MM.1S (cell line): ENCODE measurements around the gene CDH5.

Experiments
- DNase-seq: peaks from one replicate; pipeline ENCODE4 v3.0.0-alpha.2; 2015
- H2AFZ ChIP-seq: fragments of 300-600 bp; sonication (generic); 2 replicates; pipeline ENCODE4 v1.6.0; 2016; ENCODE audit warnings: antibody characterized with exemption, low read length
- H3F3A ChIP-seq: fragments of 300-600 bp; sonication (generic); 2 replicates; pipeline ENCODE4 v1.6.1; 2016; ENCODE audit warnings: mild to moderate bottlenecking, antibody characterized with exemption, low read length, moderate library complexity, mixed read lengths; ENCODE audit not compliant: insufficient read depth
- H3K27ac ChIP-seq: fragments of 300-600 bp; sonication (generic); 2 replicates; pipeline ENCODE4 v1.5.1; 2016; ENCODE audit warnings: mild to moderate bottlenecking, low read length
- H3K27me3 ChIP-seq: fragments of 300-600 bp; sonication (generic); replicated peaks from 2 replicates; pipeline ENCODE4 v1.6.0; 2016; ENCODE audit warnings: low read length; ENCODE audit not compliant: insufficient read depth
- H3K36me3 ChIP-seq: fragments of 300-600 bp; sonication (generic); replicated peaks from 2 replicates; pipeline ENCODE4 v1.6.1; 2016; ENCODE audit warnings: mild to moderate bottlenecking, low read length, mixed read lengths; ENCODE audit not compliant: insufficient read depth
- H3K4me1 ChIP-seq: fragments of 300-600 bp; sonication (generic); 2 replicates; pipeline ENCODE4 v1.6.1; 2016; ENCODE audit warnings: low read length, mixed read lengths
- H3K4me2 ChIP-seq: fragments of 300-600 bp; sonication (generic); 2 replicates; pipeline ENCODE4 v1.6.0; 2016; ENCODE audit warnings: low read depth, low read length
- H3K4me3 ChIP-seq: fragments of 300-600 bp; sonication (generic); 2 replicates; pipeline ENCODE4 v1.5.1; 2016; ENCODE audit warnings: low read length, mixed read lengths
- H3K79me2 ChIP-seq: fragments of 300-600 bp; sonication (generic); 2 replicates; pipeline ENCODE4 v1.6.1; 2016; ENCODE audit warnings: mixed run types, low read length, mixed read lengths
- H3K9ac ChIP-seq: fragments of 300-600 bp; sonication (generic); 2 replicates; pipeline ENCODE4 v1.6.1; 2016; ENCODE audit warnings: low read length, mixed read lengths
- H3K9me2 ChIP-seq: fragments of 300-600 bp; sonication (generic); replicated peaks from 2 replicates; pipeline ENCODE4 v1.6.1; 2016; ENCODE audit warnings: mild to moderate bottlenecking, low read length, mixed read lengths; ENCODE audit not compliant: insufficient read depth
- H3K9me3 ChIP-seq: fragments of 300-600 bp; sonication (generic); replicated peaks from 2 replicates; pipeline ENCODE4 v1.6.1; 2016; ENCODE audit warnings: mild to moderate bottlenecking, low read length, mixed read lengths; ENCODE audit not compliant: insufficient read depth
- H4K20me1 ChIP-seq: fragments of 300-600 bp; sonication (generic); 2 replicates; pipeline ENCODE4 v1.6.1; 2016; ENCODE audit warnings: mild to moderate bottlenecking, low read length, moderate library complexity, mixed read lengths; ENCODE audit not compliant: insufficient read depth
- CTCF ChIP-seq: fragments of 300-600 bp; sonication (generic); IDR thresholded peaks from 2 replicates; pipeline ENCODE4 v1.5.1; 2016; ENCODE audit warnings: antibody characterized with exemption, low read length, mixed read lengths
- EZH2 ChIP-seq: fragments of 300-600 bp; sonication (generic); optimal IDR thresholded peaks from 2 replicates; pipeline ENCODE3; 2017; ENCODE audit warnings: low read depth, mild to moderate bottlenecking, antibody characterized with exemption, low read length, mixed read lengths
- EZH2phosphoT487 ChIP-seq: fragments of 300-600 bp; sonication (generic); IDR thresholded peaks from 2 replicates; pipeline ENCODE4 v1.6.1; 2018; ENCODE audit warnings: antibody characterized with exemption, low read length

The CDH5 gene

GRCh38 chr16:66412182-66412581, 45.7 kb downstream of the CDH5 start:
- H3K36me3 ChIP-seq = no peaks in the 10 kb centered on the region
- H3K4me3 ChIP-seq = no peak overlapping the region
- H3K9me2 ChIP-seq = no peaks in the 10 kb centered on the region
- no peaks in the 10 kb centered on the region for H3K27me3 ChIP-seq
- no peak overlapping the region for H2AFZ ChIP-seq
- H3K9me3 ChIP-seq = no peaks in the 10 kb centered on the region
- H3K4me2 ChIP-seq = no peak overlapping the region
- peaks cover 17% of the 10 kb centered on the region for H3F3A ChIP-seq
- H4K20me1 ChIP-seq = no peaks in the 10 kb centered on the region
- H3K79me2 ChIP-seq = no peaks in the 10 kb centered on the region
- H3K9ac ChIP-seq = no peak overlapping the region
- DNase-seq = no peak
- peaks cover 26% of the 10 kb centered on the region for H3K4me1 ChIP-seq
- no peak for TF ChIP-seq CTCF
- TF ChIP-seq EZH2phosphoT487 = no peak
- no peak for TF ChIP-seq EZH2
- no peak overlapping the region for H3K27ac ChIP-seq

DNA sequence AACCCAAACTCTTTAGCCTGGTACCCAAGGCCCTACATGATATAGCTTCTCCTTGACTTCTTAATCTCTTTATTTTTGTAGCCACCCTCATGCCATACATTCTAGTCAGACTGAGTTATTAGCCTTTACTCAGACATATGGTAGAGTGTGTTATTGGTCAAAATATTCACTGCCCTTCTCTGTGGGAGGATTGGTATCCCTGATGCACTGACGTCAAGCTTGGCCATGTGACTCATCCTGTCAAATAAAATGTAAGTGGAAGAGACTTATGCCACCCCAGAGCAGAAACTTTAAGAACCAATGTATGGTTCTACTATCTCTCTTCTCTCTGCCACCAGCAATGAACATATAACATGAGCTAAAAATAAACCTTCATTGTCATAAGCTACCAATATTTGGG, 48.4 kb downstream of the CDH5 start:
- no peaks in the 10 kb centered on the region for H3K9me2 ChIP-seq
- TF ChIP-seq CTCF = no peak
- TF ChIP-seq EZH2phosphoT487 = no peak
- TF ChIP-seq EZH2 = no peak
- no peaks in the 10 kb centered on the region for H4K20me1 ChIP-seq
- no peaks in the 10 kb centered on the region for H3K79me2 ChIP-seq
- no peak overlapping the region for H3K4me2 ChIP-seq
- no peak for DNase-seq
- H3K9me3 ChIP-seq = no peaks in the 10 kb centered on the region
- H3K4me1 ChIP-seq = peaks cover 30% of the 10 kb centered on the region
- H2AFZ ChIP-seq = no peak overlapping the region
- H3K4me3 ChIP-seq = no peak overlapping the region
- no peaks in the 10 kb centered on the region for H3K27me3 ChIP-seq
- H3F3A ChIP-seq = peaks cover 5% of the 10 kb centered on the region
- no peak overlapping the region for H3K27ac ChIP-seq
- H3K36me3 ChIP-seq = no peaks in the 10 kb centered on the region
- H3K9ac ChIP-seq = no peak overlapping the region

DNA sequence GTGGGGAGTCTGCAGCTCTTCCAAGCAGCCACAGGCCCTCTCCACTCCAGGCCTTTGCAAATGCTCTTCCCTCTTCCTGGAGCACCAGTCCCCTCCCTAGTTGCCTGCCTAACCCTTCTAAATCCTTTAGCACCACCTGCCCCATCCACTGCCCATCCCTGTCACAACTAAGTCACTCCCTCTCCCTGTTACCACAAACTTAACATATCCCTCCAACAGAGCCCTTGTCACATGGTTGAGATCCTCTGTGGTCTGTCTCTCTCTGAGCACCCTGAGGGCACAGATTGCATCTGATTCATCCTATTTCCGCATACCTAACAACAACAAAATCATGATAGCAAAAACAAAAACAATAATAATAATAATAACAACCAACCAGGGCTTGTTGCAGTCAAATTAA, 49.6 kb downstream of the CDH5 start:
- Histone ChIP-seq H3K36me3 (no peaks in the 10 kb centered on the region), H3K27me3 (no peaks in the 10 kb centered on the region), H3K4me1 (peaks cover 30% of the 10 kb centered on the region), H3F3A (peaks cover 5% of the 10 kb centered on the region), H2AFZ (no peak overlapping the region), H3K4me2 (no peak overlapping the region), H3K4me3 (no peak overlapping the region), H3K9me2 (no peaks in the 10 kb centered on the region), H4K20me1 (no peaks in the 10 kb centered on the region), H3K9ac (no peak overlapping the region), H3K79me2 (no peaks in the 10 kb centered on the region), H3K9me3 (no peaks in the 10 kb centered on the region), H3K27ac (no peak overlapping the region)
- TF ChIP-seq CTCF (no peak), EZH2 (no peak), EZH2phosphoT487 (no peak)
- DNase-seq = no peak
